ENCODE results near the gene ADAM22.

DNA sequence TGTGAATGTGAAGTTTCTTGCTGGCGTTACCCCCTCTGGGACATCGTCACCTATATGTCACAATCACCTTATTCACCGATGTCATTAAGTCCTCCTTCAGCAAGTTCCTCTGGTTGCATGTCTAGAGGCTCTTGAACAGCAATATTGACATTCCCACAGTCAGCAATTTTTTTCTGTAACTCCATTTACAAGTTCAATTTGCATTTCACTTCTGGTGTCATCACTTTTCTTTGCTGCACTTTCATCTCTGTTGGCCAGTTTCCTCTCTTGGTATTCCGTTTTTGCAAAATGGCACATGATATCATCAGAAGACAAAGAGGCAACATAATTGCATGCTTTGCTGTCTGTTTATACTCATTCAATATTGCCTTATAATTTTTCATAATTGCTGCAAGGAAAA, 216.0 kb downstream of the ADAM22 start:
- TF ChIP-seq TARDBP (IDR thresholded peaks at IDR 0.05; ENCODE audit: borderline replicate concordance) (no peak), SP1 (IDR thresholded peaks at IDR 0.05; ENCODE audit: low read depth, low read length) (no peak), CEBPZ (IDR thresholded peaks at IDR 0.05; ENCODE audit: low read depth, low read length) (no peak), CBX3 (IDR thresholded peaks at IDR 0.05; ENCODE audit: borderline replicate concordance, low read depth) (no peak), MAX (IDR thresholded peaks at IDR 0.05; ENCODE audit: low read depth, low read length) (no peak), CBFB (IDR thresholded peaks at IDR 0.05; ENCODE audit: low read depth) (no peak), POLR2A (IDR thresholded peaks at IDR 0.05; ENCODE audit: low read depth, low read length) (no peak), SMAD5 (IDR thresholded peaks at IDR 0.05; ENCODE audit: low read depth) (no peak), TAF1 (IDR thresholded peaks at IDR 0.05; ENCODE audit: borderline replicate concordance, low read depth, low read length) (no peak), CHD2 (IDR thresholded peaks at IDR 0.05; ENCODE audit: borderline replicate concordance, low read depth, low read length) (no peak), NRF1 (conservative IDR thresholded peaks at IDR 0.05; ENCODE audit: low read depth, low read length) (no peak)
- TF ChIP-seq, protein P1, sequence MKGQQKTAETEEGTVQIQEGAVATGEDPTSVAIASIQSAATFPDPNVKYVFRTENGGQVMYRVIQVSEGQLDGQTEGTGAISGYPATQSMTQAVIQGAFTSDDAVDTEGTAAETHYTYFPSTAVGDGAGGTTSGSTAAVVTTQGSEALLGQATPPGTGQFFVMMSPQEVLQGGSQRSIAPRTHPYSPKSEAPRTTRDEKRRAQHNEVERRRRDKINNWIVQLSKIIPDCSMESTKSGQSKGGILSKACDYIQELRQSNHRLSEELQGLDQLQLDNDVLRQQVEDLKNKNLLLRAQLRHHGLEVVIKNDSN (IDR thresholded peaks at IDR 0.05; ENCODE audit: borderline replicate concordance, extremely low read length, insufficient read depth, low read depth, low read length) = no peak

All from GM12878 (cell line).